CD14-positive monocyte (primary cell): Measurements from ENCODE around the gene PSENEN. TPM values are rescaled to one million over a fixed set of nuclear protein-coding genes. Genes with fewer than 3 reads are reported as not detected.

Source experiments
- DNase-seq, 3 donors: peaks; one replicate each; pipeline ENCODE4 v3.0.0-alpha.2; 2011 to 2022
- H2AFZ ChIP-seq: 2 replicates; pipeline ENCODE4 v1.6.0; 2012; ENCODE audit warnings: mild to moderate bottlenecking, low read depth, low read length, inconsistent platforms; ENCODE audit not compliant: insufficient read depth, poor library complexity, severe bottlenecking
- H3K27ac ChIP-seq, 2 donors: 1 replicate in 1 of 2; 2 replicates in 1 of 2; pipeline ENCODE4 v1.5.1; 2012 to 2013; ENCODE audit warnings: low read length in 2 of 2, control low read depth in 1 of 2, inconsistent platforms in 1 of 2, low read depth in 1 of 2, mild to moderate bottlenecking in 1 of 2
- H3K27me3 ChIP-seq, 2 donors: one replicate each; pipeline versions ENCODE4 v1.6.0 to v1.6.1; 2011 to 2013; ENCODE audit warnings: low read length in 2 of 2; ENCODE audit not compliant: control insufficient read depth in 2 of 2, insufficient read depth in 2 of 2
- H3K36me3 ChIP-seq, 2 donors: replicated peaks in 1 of 2; 1 replicate in 1 of 2; 2 replicates in 1 of 2; pipeline versions ENCODE4 v1.5.1 to v1.6.1; 2012 to 2013; ENCODE audit warnings: low read length in 2 of 2, control low read depth in 1 of 2, inconsistent platforms in 1 of 2, mild to moderate bottlenecking in 1 of 2; ENCODE audit not compliant: insufficient read depth in 2 of 2, control insufficient read depth in 1 of 2
- H3K4me1 ChIP-seq, 2 donors: 1 replicate in 1 of 2; 2 replicates in 1 of 2; pipeline versions ENCODE4 v1.5.1 to v1.6.1; 2012 to 2013; ENCODE audit warnings: low read length in 2 of 2, control low read depth in 1 of 2, inconsistent platforms in 1 of 2, mild to moderate bottlenecking in 1 of 2, moderate library complexity in 1 of 2; ENCODE audit not compliant: insufficient read depth in 2 of 2, control insufficient read depth in 1 of 2
- H3K4me2 ChIP-seq: replicated peaks from 2 replicates; pipeline ENCODE3; 2012; ENCODE audit warnings: low read length, moderate library complexity, mild to moderate bottlenecking; ENCODE audit not compliant: poor library complexity, severe bottlenecking; ENCODE audit errors: extremely low read depth
- H3K4me3 ChIP-seq, 3 experiments: fragments of 200-600 bp in 1 of 3; sonication (generic) in 1 of 3; replicated peaks in 1 of 3; 1 replicate in 2 of 3; 2 replicates in 1 of 3; pipeline ENCODE4 v1.5.1; 2011 to 2013; ENCODE audit warnings: low read length in 3 of 3, mild to moderate bottlenecking in 3 of 3, control low read depth in 2 of 3, low read depth in 2 of 3, inconsistent platforms in 1 of 3, moderate library complexity in 1 of 3
- H3K79me2 ChIP-seq: 2 replicates; pipeline ENCODE4 v1.6.0; 2012; ENCODE audit warnings: mild to moderate bottlenecking, control low read depth, inconsistent platforms, low read length, moderate library complexity; ENCODE audit not compliant: insufficient read depth
- H3K9ac ChIP-seq: 2 replicates; pipeline ENCODE4 v1.6.0; 2017; ENCODE audit warnings: low read length, mild to moderate bottlenecking; ENCODE audit not compliant: insufficient read depth, poor library complexity, severe bottlenecking
- H3K9me3 ChIP-seq, 2 donors: replicated peaks in 1 of 2; 1 replicate in 1 of 2; 2 replicates in 1 of 2; pipeline versions ENCODE4 v1.5.1 to v1.6.1; 2012 to 2013; ENCODE audit warnings: low read length in 2 of 2, control low read depth in 1 of 2; ENCODE audit not compliant: control insufficient read depth in 1 of 2, insufficient read depth in 1 of 2
- H4K20me1 ChIP-seq: 2 replicates; pipeline ENCODE4 v1.6.0; 2012; ENCODE audit warnings: mild to moderate bottlenecking, low read length, control low read depth, moderate library complexity; ENCODE audit not compliant: insufficient read depth
- H3K27ac Mint-ChIP-seq, 7 donors: one replicate each; pipeline ENCODE4 v1.8.0; 2020; ENCODE audit warnings: mild to moderate bottlenecking in 7 of 7, mixed read lengths in 7 of 7, moderate library complexity in 6 of 7, inconsistent platforms in 2 of 7
- H3K27me3 Mint-ChIP-seq, 3 donors: one replicate each; pipeline ENCODE4 v1.8.0; 2021 to 2022; ENCODE audit warnings: low read depth in 3 of 3, mild to moderate bottlenecking in 3 of 3, mixed read lengths in 3 of 3, moderate library complexity in 3 of 3, inconsistent platforms in 1 of 3
- H3K36me3 Mint-ChIP-seq, 2 donors: one replicate each; pipeline ENCODE4 v1.8.0; 2020; ENCODE audit warnings: mixed read lengths in 2 of 2, inconsistent platforms in 1 of 2, mild to moderate bottlenecking in 1 of 2
- H3K4me1 Mint-ChIP-seq: one replicate; pipeline ENCODE4 v1.8.0; 2020; ENCODE audit warnings: mild to moderate bottlenecking, mixed read lengths
- H3K4me3 Mint-ChIP-seq, 2 donors: one replicate each; pipeline ENCODE4 v1.8.0; 2020; ENCODE audit warnings: mild to moderate bottlenecking in 2 of 2, mixed read lengths in 2 of 2, moderate library complexity in 1 of 2
- H3K9me3 Mint-ChIP-seq, 7 donors: one replicate each; pipeline ENCODE4 v1.8.0; 2020 to 2022; ENCODE audit warnings: mixed read lengths in 7 of 7, mild to moderate bottlenecking in 6 of 7, moderate library complexity in 6 of 7, inconsistent platforms in 2 of 7
- WGBS: methylation state at CpG from one replicate; pipeline ENCODE4 v1.1.5; 2013; ENCODE audit warnings: missing lambda C conversion rate; ENCODE audit not compliant: insufficient coverage; 5-methylcytosine and 5-hydroxymethylcytosine counted together
- intact Hi-C, 2 donors: fragments of 100-400 bp; cut with micrococcal nuclease; formaldehyde crosslinking; loops; one replicate each; pipeline versions ENCODE4 v1.15.0 to v1.15.1; 2023
- polyA plus RNA-seq, 3 donors: library from polyadenylated mRNA; depleted of rRNA in 1 of 3; unstranded in 2 of 3; stranded (reverse) in 1 of 3; fragments of 300-500 nt in 2 of 3; fragments of >200 nt in 1 of 3; fragmentation: Illumina TruSeq in 2 of 3; gene quantifications; 1 replicate in 2 of 3; 2 replicates in 1 of 3; pipeline ENCODE4 v1.2.3, GENCODE V29; 2012 to 2021
- TF ChIP-seq, protein P1 (sequence below): fragments of 200-600 bp; IDR thresholded peaks from one replicate; pipeline ENCODE4 v1.8.0; 2022; ENCODE audit warnings: antibody characterized with exemption, mild to moderate bottlenecking

Gene PSENEN
- polyA plus RNA-seq, 3 donors = 29.7 to 149 (median 129) TPM

DNA sequence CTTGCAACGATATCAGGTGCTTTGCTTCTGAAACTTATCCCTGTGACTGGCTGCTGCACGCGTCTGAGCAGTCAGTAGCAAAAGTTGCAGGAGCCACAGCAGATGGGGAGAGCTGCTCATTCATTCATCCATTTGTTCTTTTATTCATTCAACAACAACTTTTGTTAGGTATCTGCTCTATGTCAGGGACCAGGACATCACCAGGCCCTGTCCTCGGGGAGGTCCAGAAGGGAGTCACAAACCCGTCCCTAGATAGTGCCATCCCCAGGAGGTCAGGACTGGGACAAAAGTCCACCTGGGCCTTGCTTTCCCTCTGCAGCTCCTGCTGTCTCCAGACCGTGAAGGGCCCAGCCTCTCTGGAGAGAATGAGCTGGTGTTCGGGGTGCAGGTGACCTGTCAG is 32.5 kb downstream of the PSENEN start:
- Histone ChIP-seq H3K9me3 (no peaks in the 10 kb centered on the region), H3K79me2 (peaks cover 20% of the 10 kb centered on the region), H2AFZ (no peak overlapping the region), H3K27ac (no peak overlapping the region), H3K27me3 (no peaks in the 10 kb centered on the region), H3K4me2 (no peak overlapping the region), H3K36me3 (peaks cover 22 to 29% of the 10 kb centered on the region in 2 donors), H3K4me3 (no peak overlapping the region), H3K9ac (no peak overlapping the region), H3K4me1 (peaks cover 14 to 19% of the 10 kb centered on the region in 2 donors), H4K20me1 (no peaks in the 10 kb centered on the region)
- H3K9me3 Mint-ChIP-seq = no peaks in the 10 kb centered on the region
- no peak for DNase-seq
- peaks cover 23% of the 10 kb centered on the region for H3K4me1 Mint-ChIP-seq
- no peak overlapping the region for H3K4me3 Mint-ChIP-seq
- peaks cover 0 to 5% (median 4%) of the 10 kb centered on the region in 3 donors for H3K27me3 Mint-ChIP-seq
- peaks cover 25 to 42% of the 10 kb centered on the region in 2 donors for H3K36me3 Mint-ChIP-seq
- 81% methylated on average over 6 of the region's 7 CpGs for WGBS
- TF ChIP-seq, protein P1, sequence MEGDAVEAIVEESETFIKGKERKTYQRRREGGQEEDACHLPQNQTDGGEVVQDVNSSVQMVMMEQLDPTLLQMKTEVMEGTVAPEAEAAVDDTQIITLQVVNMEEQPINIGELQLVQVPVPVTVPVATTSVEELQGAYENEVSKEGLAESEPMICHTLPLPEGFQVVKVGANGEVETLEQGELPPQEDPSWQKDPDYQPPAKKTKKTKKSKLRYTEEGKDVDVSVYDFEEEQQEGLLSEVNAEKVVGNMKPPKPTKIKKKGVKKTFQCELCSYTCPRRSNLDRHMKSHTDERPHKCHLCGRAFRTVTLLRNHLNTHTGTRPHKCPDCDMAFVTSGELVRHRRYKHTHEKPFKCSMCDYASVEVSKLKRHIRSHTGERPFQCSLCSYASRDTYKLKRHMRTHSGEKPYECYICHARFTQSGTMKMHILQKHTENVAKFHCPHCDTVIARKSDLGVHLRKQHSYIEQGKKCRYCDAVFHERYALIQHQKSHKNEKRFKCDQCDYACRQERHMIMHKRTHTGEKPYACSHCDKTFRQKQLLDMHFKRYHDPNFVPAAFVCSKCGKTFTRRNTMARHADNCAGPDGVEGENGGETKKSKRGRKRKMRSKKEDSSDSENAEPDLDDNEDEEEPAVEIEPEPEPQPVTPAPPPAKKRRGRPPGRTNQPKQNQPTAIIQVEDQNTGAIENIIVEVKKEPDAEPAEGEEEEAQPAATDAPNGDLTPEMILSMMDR = no peak
- intact Hi-C loops = loop anchor here in 1 of 2 donors (5.0 to 10.0 kb wide), 3 partner anchors 36 to 277 kb away; partner anchors contain the start of genes IGFLR1, THAP8 and WDR62
- H3K27ac Mint-ChIP-seq = no peak overlapping the region

DNA sequence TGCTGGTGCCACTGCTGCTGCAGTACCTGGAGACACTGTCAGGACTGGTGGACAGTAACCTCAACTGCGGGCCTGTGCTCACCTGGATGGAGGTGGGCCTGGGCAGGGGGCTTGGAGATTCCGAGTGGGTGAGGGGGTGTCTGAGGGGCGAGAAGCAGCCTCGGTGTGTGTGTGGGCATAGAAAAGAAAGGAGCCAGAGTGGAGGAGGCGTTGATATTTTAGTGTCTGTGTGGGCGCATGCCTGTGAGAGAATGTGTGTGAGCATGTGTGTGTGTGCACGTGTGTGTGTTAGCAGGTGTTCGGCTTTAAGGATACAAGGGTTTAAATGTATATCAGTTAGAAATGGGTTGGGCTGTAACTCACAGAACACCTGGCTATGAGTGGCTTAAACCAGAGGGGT is 33.6 kb downstream of the PSENEN start:
- Histone ChIP-seq H3K27me3 (no peaks in the 10 kb centered on the region), H3K9me3 (no peaks in the 10 kb centered on the region), H3K27ac (no peak overlapping the region), H4K20me1 (no peaks in the 10 kb centered on the region), H3K4me2 (no peak overlapping the region), H3K79me2 (peaks cover 20% of the 10 kb centered on the region), H3K4me1 (peaks cover 14 to 19% of the 10 kb centered on the region in 2 donors), H3K4me3 (no peak overlapping the region), H3K36me3 (peaks cover 26 to 40% of the 10 kb centered on the region in 2 donors), H3K9ac (no peak overlapping the region), H2AFZ (no peak overlapping the region)
- intact Hi-C loops = loop anchor here in 1 of 2 donors (5.0 to 10.0 kb wide), 3 partner anchors 37 to 276 kb away; partner anchors contain the start of genes IGFLR1, THAP8 and WDR62
- H3K36me3 Mint-ChIP-seq = peaks cover 31 to 53% of the 10 kb centered on the region in 2 donors
- H3K9me3 Mint-ChIP-seq = no peaks in the 10 kb centered on the region
- 98% methylated on average over 8 of the region's 8 CpGs for WGBS
- peaks cover 23% of the 10 kb centered on the region for H3K4me1 Mint-ChIP-seq
- no peak for DNase-seq
- H3K27me3 Mint-ChIP-seq = peaks cover 0 to 5% (median 3%) of the 10 kb centered on the region in 3 donors
- no peak overlapping the region for H3K4me3 Mint-ChIP-seq
- TF ChIP-seq, protein P1 = no peak
- no peak overlapping the region for H3K27ac Mint-ChIP-seq
